ENCODE measurements around the gene ZNHIT1. TPM values are rescaled to one million over a fixed set of nuclear protein-coding genes. Genes with fewer than 3 reads are reported as not detected.

ZNHIT1 gene
- polyA plus RNA-seq, 1 donor (not counting 4 experiments of a cell fraction or from before 2014, with no cell fraction given): 46.4 TPM

DNA sequence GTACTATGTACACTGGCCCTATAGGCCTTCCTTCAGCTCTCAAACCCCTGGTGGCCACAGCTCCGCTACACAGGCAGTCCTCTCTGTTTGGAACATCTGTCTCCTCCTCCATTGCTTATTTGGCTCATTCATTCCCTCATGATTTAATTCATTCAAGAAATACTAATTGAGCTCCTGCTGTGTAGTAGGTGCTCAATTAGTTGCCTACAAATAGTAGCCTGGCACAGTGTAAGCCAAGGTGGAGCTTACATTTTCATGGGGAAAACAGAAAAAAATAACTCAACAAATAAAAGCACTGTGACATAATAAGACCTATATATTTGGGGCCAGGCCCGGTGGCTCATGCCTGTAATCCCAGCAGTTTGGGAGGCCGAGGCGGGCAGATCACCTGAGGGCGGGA, 30.3 kb downstream of the ZNHIT1 start:
- Histone ChIP-seq H3K9ac (ENCODE audit: control insufficient read depth, extremely low read depth, insufficient read depth, low read length) (no peak overlapping the region), H3K4me2 (ENCODE audit: control insufficient read depth, extremely low read depth, insufficient read depth, low read depth, low read length) (no peak overlapping the region), H3K27ac (ENCODE audit: control insufficient read depth, insufficient read depth, low read length) (no peak overlapping the region), H3K36me3 (ENCODE audit: control insufficient read depth in 2 of 2, extremely low read depth in 1 of 2, insufficient read depth in 2 of 2, low read length in 2 of 2) (peaks cover 1 to 11% of the 10 kb centered on the region in 2 experiments), H3K9me3 (ENCODE audit: control insufficient read depth, low read depth, low read length) (no peaks in the 10 kb centered on the region), H4K20me1 (ENCODE audit: control insufficient read depth, extremely low read depth, insufficient read depth, low read length) (no peaks in the 10 kb centered on the region), H3K79me2 (ENCODE audit: control insufficient read depth, insufficient read depth, low read length) (peaks cover 65% of the 10 kb centered on the region), H3K9me1 (ENCODE audit: control insufficient read depth, extremely low read depth, insufficient read depth, low read length) (no peaks in the 10 kb centered on the region), H3K4me1 (ENCODE audit: control insufficient read depth, extremely low read depth, insufficient read depth, low read length) (peaks cover 21% of the 10 kb centered on the region), H2AFZ (ENCODE audit: control insufficient read depth, low read length) (no peak overlapping the region), H3K4me3 (ENCODE audit: control insufficient read depth in 2 of 3, extremely low read depth in 1 of 3, insufficient read depth in 2 of 3, low read depth in 1 of 3, low read length in 3 of 3) (no peak overlapping the region), H3K27me3 (ENCODE audit: control insufficient read depth, extremely low read depth, insufficient read depth, low read length) (no peaks in the 10 kb centered on the region)
- dilution Hi-C loops (cut with MboI; ENCODE audit: extremely low pct_ligation_motif_present, low sequenced_read_pairs): no loop called here
- FAIRE-seq: no peak
- TF ChIP-seq EZH2 (IDR thresholded peaks at IDR 0.05; ENCODE audit: low read length): no peak
- TF ChIP-seq, protein P1, sequence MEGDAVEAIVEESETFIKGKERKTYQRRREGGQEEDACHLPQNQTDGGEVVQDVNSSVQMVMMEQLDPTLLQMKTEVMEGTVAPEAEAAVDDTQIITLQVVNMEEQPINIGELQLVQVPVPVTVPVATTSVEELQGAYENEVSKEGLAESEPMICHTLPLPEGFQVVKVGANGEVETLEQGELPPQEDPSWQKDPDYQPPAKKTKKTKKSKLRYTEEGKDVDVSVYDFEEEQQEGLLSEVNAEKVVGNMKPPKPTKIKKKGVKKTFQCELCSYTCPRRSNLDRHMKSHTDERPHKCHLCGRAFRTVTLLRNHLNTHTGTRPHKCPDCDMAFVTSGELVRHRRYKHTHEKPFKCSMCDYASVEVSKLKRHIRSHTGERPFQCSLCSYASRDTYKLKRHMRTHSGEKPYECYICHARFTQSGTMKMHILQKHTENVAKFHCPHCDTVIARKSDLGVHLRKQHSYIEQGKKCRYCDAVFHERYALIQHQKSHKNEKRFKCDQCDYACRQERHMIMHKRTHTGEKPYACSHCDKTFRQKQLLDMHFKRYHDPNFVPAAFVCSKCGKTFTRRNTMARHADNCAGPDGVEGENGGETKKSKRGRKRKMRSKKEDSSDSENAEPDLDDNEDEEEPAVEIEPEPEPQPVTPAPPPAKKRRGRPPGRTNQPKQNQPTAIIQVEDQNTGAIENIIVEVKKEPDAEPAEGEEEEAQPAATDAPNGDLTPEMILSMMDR (optimal IDR thresholded peaks at IDR 0.05 in 1 of 3, IDR thresholded peaks at IDR 0.05 in 1 of 3, conservative IDR thresholded peaks at IDR 0.05 in 1 of 3; ENCODE audit: extremely low read depth in 1 of 3, insufficient read depth in 2 of 3, low read length in 3 of 3): no peak
- no peak for DNase-seq (ENCODE audit: low read depth, low spot score)

DNA sequence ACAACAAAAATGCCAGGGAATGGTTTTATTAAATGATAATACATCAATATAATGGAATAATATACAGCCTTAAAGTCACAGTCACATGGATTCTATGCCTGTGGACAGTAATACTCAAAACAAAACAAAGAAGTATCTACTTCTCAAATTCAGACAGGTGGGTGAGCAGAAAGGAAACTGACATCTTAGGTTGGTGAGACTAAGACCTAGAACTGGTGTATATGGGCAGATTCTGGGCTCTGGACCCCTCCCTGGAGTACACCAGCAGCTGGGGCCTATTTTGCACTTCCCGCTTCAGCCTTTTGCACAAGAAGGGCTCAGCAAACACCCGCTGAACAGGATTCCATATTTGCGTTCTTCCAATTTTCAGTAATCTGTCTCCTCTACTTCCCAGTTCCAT, 32.4 kb downstream of the ZNHIT1 start:
- no peaks in the 10 kb centered on the region for H3K9me1 ChIP-seq (ENCODE audit: control insufficient read depth, extremely low read depth, insufficient read depth, low read length)
- DNase-seq (ENCODE audit: low read depth, low spot score) (no peak), FAIRE-seq (no peak)
- no peak for TF ChIP-seq EZH2 (IDR thresholded peaks at IDR 0.05; ENCODE audit: low read length)
- TF ChIP-seq, protein P1 (optimal IDR thresholded peaks at IDR 0.05 in 1 of 3, IDR thresholded peaks at IDR 0.05 in 1 of 3, conservative IDR thresholded peaks at IDR 0.05 in 1 of 3; ENCODE audit: extremely low read depth in 1 of 3, insufficient read depth in 2 of 3, low read length in 3 of 3): no peak
- peaks cover 11% of the 10 kb centered on the region for H3K4me1 ChIP-seq (ENCODE audit: control insufficient read depth, extremely low read depth, insufficient read depth, low read length)
- H3K9me3 ChIP-seq (ENCODE audit: control insufficient read depth, low read depth, low read length): no peaks in the 10 kb centered on the region
- H3K4me2 ChIP-seq (ENCODE audit: control insufficient read depth, extremely low read depth, insufficient read depth, low read depth, low read length): peak overlapping the region; percentile 82
- H3K9ac ChIP-seq (ENCODE audit: control insufficient read depth, extremely low read depth, insufficient read depth, low read length): no peak overlapping the region
- dilution Hi-C loops (cut with MboI; ENCODE audit: extremely low pct_ligation_motif_present, low sequenced_read_pairs): no loop called here
- H4K20me1 ChIP-seq (ENCODE audit: control insufficient read depth, extremely low read depth, insufficient read depth, low read length): no peaks in the 10 kb centered on the region
- H3K27ac ChIP-seq (ENCODE audit: control insufficient read depth, insufficient read depth, low read length): no peak overlapping the region
- H3K27me3 ChIP-seq (ENCODE audit: control insufficient read depth, extremely low read depth, insufficient read depth, low read length): no peaks in the 10 kb centered on the region
- no peak overlapping the region for H2AFZ ChIP-seq (ENCODE audit: control insufficient read depth, low read length)
- peaks cover 1 to 11% of the 10 kb centered on the region in 2 experiments for H3K36me3 ChIP-seq (ENCODE audit: control insufficient read depth in 2 of 2, extremely low read depth in 1 of 2, insufficient read depth in 2 of 2, low read length in 2 of 2)
- H3K4me3 ChIP-seq (ENCODE audit: control insufficient read depth in 2 of 3, extremely low read depth in 1 of 3, insufficient read depth in 2 of 3, low read depth in 1 of 3, low read length in 3 of 3): no peak overlapping the region
- H3K79me2 ChIP-seq (ENCODE audit: control insufficient read depth, insufficient read depth, low read length): peaks cover 52% of the 10 kb centered on the region
